ENCODE results near the gene CACNB2. TPM values are rescaled to one million over a fixed set of nuclear protein-coding genes. Genes with fewer than 3 reads are reported as not detected.

Gene CACNB2
- total RNA-seq, 1 experiment from 2014 or later = 3.2 TPM

DNA sequence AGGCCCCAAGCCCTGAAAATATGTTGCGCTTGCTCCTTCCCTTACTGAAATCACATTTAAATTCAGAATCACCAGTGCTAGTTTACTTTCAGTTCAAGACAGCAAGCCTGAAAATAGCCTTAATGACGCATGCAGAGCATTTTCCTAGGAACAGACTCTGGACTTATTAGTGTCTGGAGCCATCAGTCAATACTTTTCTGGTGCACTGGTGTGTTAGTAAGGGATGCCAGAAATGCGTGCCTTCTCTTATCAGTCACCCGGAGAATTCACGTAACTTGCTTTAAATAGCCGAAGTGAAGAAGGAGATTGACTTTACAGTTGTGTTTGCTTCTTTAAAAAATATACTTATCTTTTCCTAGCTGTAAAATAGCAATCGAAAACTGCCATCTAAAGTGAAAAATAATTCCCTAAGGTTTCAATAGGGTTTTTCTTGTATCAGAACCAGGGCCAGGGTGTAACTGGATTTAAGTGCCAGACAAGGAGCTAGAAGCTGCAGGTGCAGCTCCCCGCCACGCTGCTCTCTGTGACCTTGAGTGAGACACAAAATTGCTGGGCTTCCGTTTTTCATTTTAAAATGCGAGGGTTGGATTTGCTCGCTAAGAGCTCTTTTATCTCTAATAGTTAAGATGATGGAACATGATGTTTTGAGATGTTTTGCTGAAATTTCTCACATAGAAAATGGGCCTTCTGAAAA, 333.3 kb downstream of the CACNB2 start:
- no peaks in the 10 kb centered on the region for H3K27me3 Mint-ChIP-seq (ENCODE audit: low read depth)
- H3K9me3 Mint-ChIP-seq = no peaks in the 10 kb centered on the region
- no peak overlapping the region for H3K4me3 Mint-ChIP-seq
- POLR2A ChIA-PET = no interaction called here
- H3K27ac Mint-ChIP-seq = no peak overlapping the region
- CTCF ChIA-PET = interaction anchor here (0.7 kb wide), 1 partner anchor 107 kb away, joined by 3 read pairs; no protein-coding TSS in a partner anchor
- no peak for DNase-seq (ENCODE audit: low spot score)
- TF ChIP-seq, protein P1, sequence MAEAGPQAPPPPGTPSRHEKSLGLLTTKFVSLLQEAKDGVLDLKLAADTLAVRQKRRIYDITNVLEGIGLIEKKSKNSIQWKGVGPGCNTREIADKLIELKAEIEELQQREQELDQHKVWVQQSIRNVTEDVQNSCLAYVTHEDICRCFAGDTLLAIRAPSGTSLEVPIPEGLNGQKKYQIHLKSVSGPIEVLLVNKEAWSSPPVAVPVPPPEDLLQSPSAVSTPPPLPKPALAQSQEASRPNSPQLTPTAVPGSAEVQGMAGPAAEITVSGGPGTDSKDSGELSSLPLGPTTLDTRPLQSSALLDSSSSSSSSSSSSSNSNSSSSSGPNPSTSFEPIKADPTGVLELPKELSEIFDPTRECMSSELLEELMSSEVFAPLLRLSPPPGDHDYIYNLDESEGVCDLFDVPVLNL (CRISPR knock-in tag; IDR thresholded peaks at IDR 0.05; ENCODE audit: borderline replicate concordance, low read depth) = no peak
- TF ChIP-seq ZNF121 (CRISPR knock-in tag; IDR thresholded peaks at IDR 0.05) (no peak), JUN (CRISPR knock-in tag; IDR thresholded peaks at IDR 0.05) (no peak), ZNF138 (CRISPR knock-in tag; conservative IDR thresholded peaks at IDR 0.05) (no peak), RELA (CRISPR knock-in tag; IDR thresholded peaks at IDR 0.05; ENCODE audit: borderline replicate concordance) (no peak), TEAD1 (CRISPR knock-in tag; IDR thresholded peaks at IDR 0.05) (no peak), ATF1 (CRISPR knock-in tag; IDR thresholded peaks at IDR 0.05) (no peak), NFYB (CRISPR knock-in tag; conservative IDR thresholded peaks at IDR 0.05; ENCODE audit: low read depth) (no peak), ZBTB21 (CRISPR knock-in tag; IDR thresholded peaks at IDR 0.05; ENCODE audit: borderline replicate concordance) (no peak), NFATC4 (CRISPR knock-in tag; IDR thresholded peaks at IDR 0.05) (no peak), ZNF396 (CRISPR knock-in tag; IDR thresholded peaks at IDR 0.05; ENCODE audit: borderline replicate concordance) (no peak), MYBL2 (CRISPR knock-in tag; IDR thresholded peaks at IDR 0.05) (no peak), ZNF416 (CRISPR knock-in tag; IDR thresholded peaks at IDR 0.05) (no peak), ZNF671 (CRISPR knock-in tag; IDR thresholded peaks at IDR 0.05) (no peak)
- TF ChIP-seq, protein P2, sequence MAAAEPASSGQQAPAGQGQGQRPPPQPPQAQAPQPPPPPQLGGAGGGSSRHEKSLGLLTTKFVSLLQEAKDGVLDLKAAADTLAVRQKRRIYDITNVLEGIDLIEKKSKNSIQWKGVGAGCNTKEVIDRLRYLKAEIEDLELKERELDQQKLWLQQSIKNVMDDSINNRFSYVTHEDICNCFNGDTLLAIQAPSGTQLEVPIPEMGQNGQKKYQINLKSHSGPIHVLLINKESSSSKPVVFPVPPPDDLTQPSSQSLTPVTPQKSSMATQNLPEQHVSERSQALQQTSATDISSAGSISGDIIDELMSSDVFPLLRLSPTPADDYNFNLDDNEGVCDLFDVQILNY (CRISPR knock-in tag; IDR thresholded peaks at IDR 0.05) = no peak
- TF ChIP-seq, protein P3, sequence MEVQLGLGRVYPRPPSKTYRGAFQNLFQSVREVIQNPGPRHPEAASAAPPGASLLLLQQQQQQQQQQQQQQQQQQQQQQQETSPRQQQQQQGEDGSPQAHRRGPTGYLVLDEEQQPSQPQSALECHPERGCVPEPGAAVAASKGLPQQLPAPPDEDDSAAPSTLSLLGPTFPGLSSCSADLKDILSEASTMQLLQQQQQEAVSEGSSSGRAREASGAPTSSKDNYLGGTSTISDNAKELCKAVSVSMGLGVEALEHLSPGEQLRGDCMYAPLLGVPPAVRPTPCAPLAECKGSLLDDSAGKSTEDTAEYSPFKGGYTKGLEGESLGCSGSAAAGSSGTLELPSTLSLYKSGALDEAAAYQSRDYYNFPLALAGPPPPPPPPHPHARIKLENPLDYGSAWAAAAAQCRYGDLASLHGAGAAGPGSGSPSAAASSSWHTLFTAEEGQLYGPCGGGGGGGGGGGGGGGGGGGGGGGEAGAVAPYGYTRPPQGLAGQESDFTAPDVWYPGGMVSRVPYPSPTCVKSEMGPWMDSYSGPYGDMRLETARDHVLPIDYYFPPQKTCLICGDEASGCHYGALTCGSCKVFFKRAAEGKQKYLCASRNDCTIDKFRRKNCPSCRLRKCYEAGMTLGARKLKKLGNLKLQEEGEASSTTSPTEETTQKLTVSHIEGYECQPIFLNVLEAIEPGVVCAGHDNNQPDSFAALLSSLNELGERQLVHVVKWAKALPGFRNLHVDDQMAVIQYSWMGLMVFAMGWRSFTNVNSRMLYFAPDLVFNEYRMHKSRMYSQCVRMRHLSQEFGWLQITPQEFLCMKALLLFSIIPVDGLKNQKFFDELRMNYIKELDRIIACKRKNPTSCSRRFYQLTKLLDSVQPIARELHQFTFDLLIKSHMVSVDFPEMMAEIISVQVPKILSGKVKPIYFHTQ (CRISPR knock-in tag; IDR thresholded peaks at IDR 0.05) = no peak
- TF ChIP-seq, protein P4, sequence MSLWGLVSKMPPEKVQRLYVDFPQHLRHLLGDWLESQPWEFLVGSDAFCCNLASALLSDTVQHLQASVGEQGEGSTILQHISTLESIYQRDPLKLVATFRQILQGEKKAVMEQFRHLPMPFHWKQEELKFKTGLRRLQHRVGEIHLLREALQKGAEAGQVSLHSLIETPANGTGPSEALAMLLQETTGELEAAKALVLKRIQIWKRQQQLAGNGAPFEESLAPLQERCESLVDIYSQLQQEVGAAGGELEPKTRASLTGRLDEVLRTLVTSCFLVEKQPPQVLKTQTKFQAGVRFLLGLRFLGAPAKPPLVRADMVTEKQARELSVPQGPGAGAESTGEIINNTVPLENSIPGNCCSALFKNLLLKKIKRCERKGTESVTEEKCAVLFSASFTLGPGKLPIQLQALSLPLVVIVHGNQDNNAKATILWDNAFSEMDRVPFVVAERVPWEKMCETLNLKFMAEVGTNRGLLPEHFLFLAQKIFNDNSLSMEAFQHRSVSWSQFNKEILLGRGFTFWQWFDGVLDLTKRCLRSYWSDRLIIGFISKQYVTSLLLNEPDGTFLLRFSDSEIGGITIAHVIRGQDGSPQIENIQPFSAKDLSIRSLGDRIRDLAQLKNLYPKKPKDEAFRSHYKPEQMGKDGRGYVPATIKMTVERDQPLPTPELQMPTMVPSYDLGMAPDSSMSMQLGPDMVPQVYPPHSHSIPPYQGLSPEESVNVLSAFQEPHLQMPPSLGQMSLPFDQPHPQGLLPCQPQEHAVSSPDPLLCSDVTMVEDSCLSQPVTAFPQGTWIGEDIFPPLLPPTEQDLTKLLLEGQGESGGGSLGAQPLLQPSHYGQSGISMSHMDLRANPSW (CRISPR knock-in tag; conservative IDR thresholded peaks at IDR 0.05; ENCODE audit: low read depth) = no peak
- no peaks in the 10 kb centered on the region for H3K36me3 Mint-ChIP-seq
- no peak for ATAC-seq
- H3K4me1 Mint-ChIP-seq = peaks cover 29% of the 10 kb centered on the region

DNA sequence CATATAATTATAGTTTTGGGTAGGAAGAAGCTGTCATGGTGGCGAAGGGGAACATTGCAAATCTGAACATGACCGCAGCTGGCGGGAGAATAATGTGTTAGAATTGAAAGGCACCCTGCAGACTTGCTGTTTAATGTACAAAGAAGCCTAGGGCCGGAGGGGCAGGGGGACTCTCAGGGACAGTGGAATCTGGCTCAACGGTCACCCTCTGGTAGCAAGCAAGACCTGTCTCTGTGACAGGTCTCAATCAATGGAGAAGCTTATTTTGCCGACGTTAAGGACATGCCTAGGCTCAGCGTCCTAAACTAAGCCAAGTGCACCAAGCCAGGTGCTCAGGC, 333.9 kb downstream of the CACNB2 start:
- H3K27ac Mint-ChIP-seq = no peak overlapping the region
- H3K9me3 Mint-ChIP-seq = no peaks in the 10 kb centered on the region
- H3K27me3 Mint-ChIP-seq (ENCODE audit: low read depth) = no peaks in the 10 kb centered on the region
- H3K4me1 Mint-ChIP-seq = peaks cover 30% of the 10 kb centered on the region
- H3K36me3 Mint-ChIP-seq = no peaks in the 10 kb centered on the region
- no peak for DNase-seq (ENCODE audit: low spot score)
- ChIA-PET POLR2A (no interaction called here), CTCF (interaction anchor here (0.7 kb wide), 1 partner anchor 108 kb away, joined by 3 read pairs; no protein-coding TSS in a partner anchor)
- no peak for ATAC-seq
- H3K4me3 Mint-ChIP-seq = no peak overlapping the region
- TF ChIP-seq, protein P5, sequence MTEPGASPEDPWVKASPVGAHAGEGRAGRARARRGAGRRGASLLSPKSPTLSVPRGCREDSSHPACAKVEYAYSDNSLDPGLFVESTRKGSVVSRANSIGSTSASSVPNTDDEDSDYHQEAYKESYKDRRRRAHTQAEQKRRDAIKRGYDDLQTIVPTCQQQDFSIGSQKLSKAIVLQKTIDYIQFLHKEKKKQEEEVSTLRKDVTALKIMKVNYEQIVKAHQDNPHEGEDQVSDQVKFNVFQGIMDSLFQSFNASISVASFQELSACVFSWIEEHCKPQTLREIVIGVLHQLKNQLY (CRISPR knock-in tag; IDR thresholded peaks at IDR 0.05) = no peak
- TF ChIP-seq ZNF219 (CRISPR knock-in tag; IDR thresholded peaks at IDR 0.05; ENCODE audit: borderline replicate concordance) (no peak), GTF2I (CRISPR knock-in tag; conservative IDR thresholded peaks at IDR 0.05) (no peak), MYBL2 (CRISPR knock-in tag; IDR thresholded peaks at IDR 0.05) (no peak)
- TF ChIP-seq, protein P6, sequence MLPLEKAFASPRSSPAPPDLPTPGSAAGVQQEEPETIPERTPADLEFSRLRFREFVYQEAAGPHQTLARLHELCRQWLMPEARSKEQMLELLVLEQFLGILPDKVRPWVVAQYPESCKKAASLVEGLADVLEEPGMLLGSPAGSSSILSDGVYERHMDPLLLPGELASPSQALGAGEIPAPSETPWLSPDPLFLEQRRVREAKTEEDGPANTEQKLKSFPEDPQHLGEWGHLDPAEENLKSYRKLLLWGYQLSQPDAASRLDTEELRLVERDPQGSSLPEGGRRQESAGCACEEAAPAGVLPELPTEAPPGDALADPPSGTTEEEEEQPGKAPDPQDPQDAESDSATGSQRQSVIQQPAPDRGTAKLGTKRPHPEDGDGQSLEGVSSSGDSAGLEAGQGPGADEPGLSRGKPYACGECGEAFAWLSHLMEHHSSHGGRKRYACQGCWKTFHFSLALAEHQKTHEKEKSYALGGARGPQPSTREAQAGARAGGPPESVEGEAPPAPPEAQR (CRISPR knock-in tag; IDR thresholded peaks at IDR 0.05) = no peak
